ENCODE results near the gene MPO. TPM values are rescaled to one million over a fixed set of nuclear protein-coding genes. Genes with fewer than 3 reads are reported as not detected.

MPO gene
- polyA plus RNA-seq, 1 donor: 2.4 TPM

GRCh38 chr17:58233543-58233942, 47.2 kb downstream of the MPO start:
- DNase-seq: no peak

GRCh38 chr17:58232707-58233156, 48.0 kb downstream of the MPO start:
- DNase-seq: no peak

GRCh38 chr17:58231641-58232040, 49.1 kb downstream of the MPO start:
- no peak for DNase-seq

GRCh38 chr17:58229881-58230280, 50.9 kb downstream of the MPO start:
- no peak for DNase-seq

DNA sequence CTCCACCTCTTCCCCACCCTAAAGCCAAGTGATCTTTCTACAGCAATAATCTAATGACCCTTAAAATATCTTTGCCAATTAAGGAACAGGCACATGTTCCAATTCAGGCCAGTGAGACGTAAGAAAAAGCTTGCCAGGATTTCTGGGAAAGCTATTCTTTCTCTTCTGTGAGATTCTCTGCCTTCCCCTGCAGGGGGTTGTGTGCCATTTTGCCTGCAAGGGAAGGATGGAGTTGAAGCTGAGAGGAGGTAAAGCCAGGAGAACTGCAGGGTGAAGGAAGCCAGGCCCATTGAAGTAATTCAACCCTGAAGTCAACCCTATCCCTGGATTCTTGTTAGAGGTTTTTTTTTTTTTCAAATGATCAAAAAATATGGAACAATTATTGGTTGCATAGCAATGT, 51.4 kb downstream of the MPO start:
- DNase-seq: no peak

DNA sequence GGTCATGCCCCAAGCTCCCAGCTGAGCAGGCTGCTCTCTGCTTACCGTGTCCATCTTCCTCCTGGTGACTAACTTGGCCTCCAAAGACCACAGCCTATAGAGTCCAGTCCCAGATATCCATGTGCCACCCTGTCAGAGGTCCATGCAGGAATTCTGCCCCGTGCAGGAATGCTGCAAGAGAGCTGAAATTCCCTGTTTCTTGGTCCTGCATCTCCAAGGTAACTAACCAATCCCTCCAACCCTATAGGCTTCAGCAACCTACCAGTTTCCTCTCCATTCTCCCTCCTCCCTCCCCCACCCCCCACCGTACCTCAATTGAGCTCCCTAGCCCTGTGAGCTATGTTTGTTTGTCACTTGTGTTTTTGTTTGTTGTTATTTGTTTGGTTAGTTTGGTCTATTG, 52.1 kb downstream of the MPO start:
- DNase-seq: no peak

GRCh38 chr17:58227733-58228132, 53.0 kb downstream of the MPO start:
- DNase-seq: no peak

DNA sequence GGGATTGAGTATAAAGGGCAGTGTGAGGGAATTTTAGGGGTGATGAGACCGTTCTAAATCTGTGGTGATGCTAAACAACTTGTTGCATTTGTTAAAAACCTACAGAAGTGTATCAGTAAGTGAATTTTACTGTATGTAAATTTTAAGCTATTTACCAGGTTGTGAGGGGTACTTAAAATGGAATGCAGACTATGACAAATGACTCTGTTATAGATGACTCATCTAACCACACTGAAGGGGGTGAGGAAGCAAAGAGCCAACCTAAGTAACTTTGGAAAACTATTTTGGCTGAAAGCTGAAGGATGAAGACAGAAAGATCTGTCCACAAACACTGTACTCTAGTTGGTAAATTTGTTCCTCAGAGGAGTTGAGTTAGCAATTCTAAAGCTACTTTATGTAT, 56.4 kb downstream of the MPO start:
- DNase-seq: no peak

Other genes with a start within 250 kb of the MPO start
- 85.5 TPM for gene DYNLL2, start 197.5 kb downstream of the MPO start, polyA plus RNA-seq (ENCODE audit: insufficient read length)
- gene OR4D1, start 132.6 kb downstream of the MPO start, polyA plus RNA-seq (ENCODE audit: insufficient read length): 0.10 TPM
- not detected for gene OR4D2, start 114.0 kb downstream of the MPO start, polyA plus RNA-seq (ENCODE audit: insufficient read length)
- 0.90 TPM for gene EPX, start 88.2 kb downstream of the MPO start, polyA plus RNA-seq (ENCODE audit: insufficient read length)
- gene MKS1, start 61.7 kb downstream of the MPO start, polyA plus RNA-seq (ENCODE audit: insufficient read length): 53.2 TPM
- 0.17 TPM for gene LPO, start 42.4 kb downstream of the MPO start, polyA plus RNA-seq (ENCODE audit: insufficient read length)
- 62.3 TPM for gene TSPOAP1, start 47.9 kb upstream of the MPO start, polyA plus RNA-seq (ENCODE audit: insufficient read length)
- gene SUPT4H1, start 71.3 kb upstream of the MPO start, polyA plus RNA-seq (ENCODE audit: insufficient read length): 121 TPM
- gene RNF43, start 136.6 kb upstream of the MPO start, polyA plus RNA-seq (ENCODE audit: insufficient read length): 12.9 TPM
- gene HSF5, start 207.5 kb upstream of the MPO start, polyA plus RNA-seq (ENCODE audit: insufficient read length): 0.52 TPM
- gene MTMR4, start 233.7 kb upstream of the MPO start, polyA plus RNA-seq (ENCODE audit: insufficient read length): 75.6 TPM

Data from left kidney (tissue), 2 donors.